Non-pigmented ciliary epithelial cell (primary cell): ENCODE results near the gene GPRIN1.
"Not testable (repeated sequence)": the region's sequence is repeated elsewhere in the genome, so short reads cannot be mapped to it uniquely, and the experiment has no call there.

Experiments
- DNase-seq: peaks from one replicate; pipeline ENCODE4 v3.0.0-alpha.2; 2010; ENCODE audit warnings: low read depth

The GPRIN1 gene

DNA sequence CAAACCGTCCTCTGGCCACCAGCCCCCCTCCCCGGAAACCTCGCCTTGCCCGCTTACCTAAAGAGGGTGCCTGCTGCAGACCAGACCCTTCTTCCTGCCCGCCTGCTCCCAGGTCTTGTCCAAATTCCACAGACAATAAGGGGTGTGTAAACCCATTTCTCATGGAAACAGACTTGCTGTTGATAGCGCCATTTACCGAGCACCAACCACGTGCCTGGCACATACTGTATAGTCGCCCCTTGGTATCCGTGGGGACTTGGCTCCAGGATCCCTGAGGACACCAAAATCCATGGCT is 35.7 kb downstream of the GPRIN1 start:
- DNase-seq = no peak

DNA sequence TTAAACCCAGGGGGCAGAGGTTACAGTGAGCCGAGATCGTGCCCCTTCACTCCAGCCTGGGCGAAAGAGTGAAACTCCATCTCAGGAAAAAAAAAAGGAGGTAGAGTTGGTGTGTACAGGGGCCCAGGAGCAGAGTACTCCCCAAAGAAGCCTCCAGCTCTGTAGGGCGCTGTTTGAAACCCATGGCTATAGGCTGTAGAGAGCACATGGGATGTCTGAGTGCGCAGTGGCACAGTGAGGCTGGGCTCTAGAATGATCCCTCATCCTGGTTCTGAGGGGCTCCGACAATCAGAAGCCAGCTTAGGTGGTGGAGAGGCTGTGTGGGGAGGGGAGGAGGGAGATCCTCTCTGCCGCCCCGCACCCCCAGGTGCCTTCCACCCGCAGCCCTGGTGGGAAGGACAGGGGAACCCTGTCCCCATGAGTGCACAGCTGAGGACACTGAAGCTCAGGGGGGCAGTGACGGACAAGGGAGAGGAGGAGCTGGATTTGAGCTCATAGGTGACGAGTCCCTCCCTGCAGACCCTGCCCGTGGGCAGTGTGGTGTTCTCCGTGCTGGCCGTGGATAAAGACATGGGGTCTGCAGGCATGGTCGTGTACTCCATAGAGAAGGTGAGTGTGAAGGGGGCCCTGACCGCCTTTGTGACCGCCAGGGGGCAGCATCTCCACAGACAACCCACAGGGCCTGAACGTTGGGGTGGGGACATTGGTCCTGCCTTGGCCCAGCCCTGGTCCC is 36.2 kb downstream of the GPRIN1 start:
- peak; percentile 5 for DNase-seq

- no peak for DNase-seq
Measured at GRCh38 chr5:176570044-176570443, 39.9 kb downstream of the GPRIN1 start.

- no peak for DNase-seq
Measured at GRCh38 chr5:176568657-176569056, 41.3 kb downstream of the GPRIN1 start.

DNA sequence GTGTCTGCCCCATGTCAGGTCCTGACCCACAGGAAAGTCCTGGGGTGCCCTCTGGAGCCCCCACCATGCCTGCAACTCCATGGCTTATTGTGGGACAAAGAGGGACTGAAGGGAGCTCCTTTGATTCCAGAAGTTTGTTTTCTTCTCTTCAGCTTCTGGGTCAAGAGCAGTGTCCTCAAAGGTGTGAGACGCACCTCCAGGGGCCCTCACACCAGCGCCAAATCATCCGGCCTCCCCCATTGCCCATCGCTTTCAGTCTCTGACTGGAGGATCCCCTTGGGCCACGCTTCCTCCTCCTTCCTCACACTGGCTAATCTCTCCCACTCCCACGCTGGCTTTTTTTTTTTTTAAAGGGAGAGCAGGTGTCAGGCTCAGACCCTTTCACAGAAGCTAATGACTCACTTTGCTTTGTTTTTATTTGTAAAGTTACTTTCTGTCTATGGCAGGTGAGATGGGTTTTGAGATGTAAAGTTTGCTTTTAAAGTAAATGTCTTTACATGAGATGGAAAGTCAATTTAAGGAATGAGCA is 44.1 kb downstream of the GPRIN1 start:
- no peak for DNase-seq

DNA sequence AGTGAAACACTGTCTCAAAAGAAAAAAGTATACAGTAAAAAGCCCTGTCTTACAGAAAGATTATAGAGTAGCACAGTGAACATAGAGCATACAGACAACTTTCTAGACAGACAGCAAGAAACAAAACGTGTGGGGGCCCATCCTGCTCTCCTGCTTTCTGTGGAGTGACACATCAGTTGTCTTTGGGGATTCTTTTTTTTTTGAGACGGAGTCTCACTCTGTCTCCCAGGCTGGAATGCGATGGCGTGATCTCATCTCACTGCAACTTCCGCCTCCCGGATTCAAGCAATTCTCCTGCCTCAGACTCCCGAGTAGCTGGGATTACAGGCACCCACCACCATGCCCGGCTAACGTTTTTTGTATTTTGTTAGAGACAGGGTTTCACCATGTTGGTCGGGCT is 46.0 kb downstream of the GPRIN1 start:
- no peak for DNase-seq

DNA sequence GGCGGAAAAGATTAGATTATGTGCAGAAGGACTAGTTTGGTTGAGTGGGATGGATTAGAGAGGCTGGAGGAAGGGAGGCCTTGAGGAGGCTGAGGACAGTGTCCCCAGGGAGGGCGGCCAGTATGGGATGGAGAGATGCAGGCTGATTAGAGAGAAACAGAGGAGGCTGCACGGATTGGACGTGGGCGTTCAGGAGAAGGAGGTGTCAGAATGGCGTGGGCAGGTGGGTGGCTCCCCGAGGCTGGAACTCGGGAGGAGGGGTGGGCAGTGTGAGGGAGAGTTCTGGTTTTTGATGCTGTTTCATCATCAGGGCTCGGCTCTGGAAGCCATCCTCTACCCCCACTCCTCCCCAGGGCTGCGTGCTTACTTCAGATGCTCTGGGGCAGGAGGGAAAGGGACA is 47.8 kb downstream of the GPRIN1 start:
- no peak for DNase-seq

GRCh38 chr5:176561259-176561658 is 48.7 kb downstream of the GPRIN1 start:
- no peak for DNase-seq

- no peak for DNase-seq
Measured at GRCh38 chr5:176560364-176560763, 49.6 kb downstream of the GPRIN1 start.

- DNase-seq = no peak
Measured at GRCh38 chr5:176559683-176560082, 50.3 kb downstream of the GPRIN1 start.

DNA sequence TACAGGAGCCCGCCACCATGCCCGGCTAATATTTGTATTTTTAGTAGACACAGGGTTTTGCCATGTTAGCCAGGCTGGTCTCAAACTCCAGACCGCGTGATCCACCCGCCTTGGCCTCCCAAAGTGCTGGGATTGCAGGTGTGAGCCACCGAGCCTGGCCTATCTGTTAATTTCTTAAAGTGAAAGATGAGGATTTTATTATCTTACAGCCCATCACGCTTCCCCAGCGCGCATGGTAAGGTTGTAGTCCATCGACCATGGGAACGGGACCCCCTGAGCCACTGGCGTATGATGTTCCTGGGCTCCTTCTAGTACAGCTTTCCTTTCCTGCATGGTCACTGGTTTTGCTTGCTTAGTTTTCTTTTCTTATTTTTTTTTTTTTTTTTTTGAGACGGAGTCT is 52.1 kb downstream of the GPRIN1 start:
- DNase-seq = no peak

GRCh38 chr5:176553260-176554085 is 56.5 kb downstream of the GPRIN1 start:
- DNase-seq = no peak

- DNase-seq = no peak
Measured at GRCh38 chr5:176552332-176552869, 57.6 kb downstream of the GPRIN1 start.

- DNase-seq = not testable (repeated sequence)
Measured at GRCh38 chr5:176550937-176551336, 59.0 kb downstream of the GPRIN1 start.

GRCh38 chr5:176550275-176550831 is 59.6 kb downstream of the GPRIN1 start:
- no peak for DNase-seq

- DNase-seq = no peak
Measured at GRCh38 chr5:176549871-176550270, 60.1 kb downstream of the GPRIN1 start.

GRCh38 chr5:176548967-176549444 is 61.0 kb downstream of the GPRIN1 start, which contains the start of gene CDHR2:
TSS of gene CDHR2 (plus strand) at chr5:176549342. CDS start at chr5:176565353, 16,011 bp downstream.
- DNase-seq = no peak

DNA sequence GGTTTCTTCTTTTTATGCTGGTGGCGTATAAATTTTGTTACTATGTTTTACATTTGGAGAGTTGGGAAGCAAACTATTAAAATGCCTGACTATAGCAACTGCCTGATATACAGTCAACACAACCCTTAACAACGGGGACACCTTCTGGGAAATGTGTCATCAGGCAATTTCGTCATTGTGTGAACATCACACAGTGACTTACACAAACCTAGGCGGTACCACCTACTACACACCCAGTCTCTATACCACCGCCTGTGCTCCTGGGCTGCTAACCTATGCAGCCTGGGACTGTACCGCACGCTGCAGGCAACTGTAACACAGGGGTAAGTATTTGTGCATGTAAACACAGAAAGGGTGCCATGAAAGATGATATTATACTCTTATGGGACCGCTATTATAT is 62.2 kb downstream of the GPRIN1 start:
- DNase-seq = no peak
